ENCODE measurements around the gene PPIB.
"Not testable (repeated sequence)": the region's sequence is repeated elsewhere in the genome, so short reads cannot be mapped to it uniquely, and the experiment has no call there.

PPIB gene

DNA sequence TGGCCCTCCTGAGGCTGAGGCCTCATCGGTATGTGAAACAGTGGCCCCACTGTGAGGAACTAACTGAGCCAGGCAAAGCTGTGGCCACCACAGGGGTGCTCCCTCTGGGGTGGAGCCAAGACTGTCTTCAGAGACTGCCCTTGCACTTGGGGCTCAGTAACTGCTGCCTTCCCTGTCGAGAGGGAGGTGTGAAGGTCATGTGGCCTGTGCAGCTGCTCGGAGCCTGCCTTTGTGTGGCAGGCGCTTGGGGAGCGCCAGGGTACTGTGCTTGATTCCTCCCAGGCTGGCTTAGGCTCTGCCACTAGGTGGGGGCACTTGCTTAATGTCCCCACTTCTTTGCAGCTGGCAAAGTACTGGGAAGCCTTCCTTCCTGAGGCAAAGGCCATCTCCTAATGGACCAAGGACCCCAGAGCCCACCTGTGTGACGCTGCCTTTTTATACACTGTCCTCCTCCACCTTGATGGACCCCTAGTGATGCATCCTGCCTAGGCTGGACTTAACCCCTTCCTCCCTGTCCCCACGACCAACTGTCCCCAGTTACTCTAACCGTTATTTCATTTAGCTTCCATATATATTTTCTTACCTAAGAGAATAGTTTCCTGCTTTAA is 25.5 kb downstream of the PPIB start:
- no peak for DNase-seq

- DNase-seq = no peak
Measured at GRCh38 chr15:64136347-64136746, 26.5 kb downstream of the PPIB start.

- no peak for DNase-seq
Measured at GRCh38 chr15:64134345-64134829, 28.4 kb downstream of the PPIB start.

- DNase-seq = no peak
Measured at GRCh38 chr15:64133623-64134344, 29.0 kb downstream of the PPIB start.

DNA sequence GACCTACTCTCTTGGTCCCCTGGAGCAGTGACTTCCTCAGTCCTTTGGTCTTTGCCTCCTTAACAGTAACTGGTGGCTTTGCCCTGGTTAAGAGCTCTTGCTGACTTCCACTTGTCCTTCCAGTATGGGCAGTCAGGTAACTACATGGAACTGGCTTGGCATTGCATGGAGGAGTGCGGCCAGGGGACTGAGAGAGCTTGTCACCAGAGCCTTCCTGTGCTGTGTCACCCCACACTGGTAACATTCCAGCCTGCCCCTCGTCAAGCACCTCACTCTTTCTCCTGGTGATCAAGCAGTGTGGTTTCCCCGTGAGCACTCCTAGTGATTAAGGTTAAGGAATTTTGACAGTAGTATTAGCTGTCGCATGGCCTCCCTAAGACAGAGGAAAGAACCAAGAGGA is 30.6 kb downstream of the PPIB start:
- no peak for DNase-seq

DNA sequence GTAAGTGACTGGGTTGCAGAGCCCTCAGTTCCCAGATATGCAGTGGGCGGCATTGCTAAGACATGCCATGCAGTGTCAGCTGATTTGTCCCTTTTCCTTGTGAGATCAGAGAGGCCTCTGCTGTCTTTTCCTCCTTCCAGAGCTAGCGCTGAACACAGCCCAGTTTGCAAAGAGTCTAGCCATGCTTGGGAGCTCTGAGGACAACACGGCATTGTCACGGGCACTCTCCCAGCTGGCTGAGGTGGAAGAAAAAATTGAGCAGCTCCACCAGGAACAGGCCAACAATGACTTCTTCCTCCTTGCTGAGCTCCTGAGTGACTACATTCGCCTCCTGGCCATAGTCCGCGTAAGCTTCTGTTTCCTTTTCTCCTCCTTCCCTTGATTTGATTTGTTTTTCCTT is 31.3 kb downstream of the PPIB start:
- DNase-seq = no peak

DNA sequence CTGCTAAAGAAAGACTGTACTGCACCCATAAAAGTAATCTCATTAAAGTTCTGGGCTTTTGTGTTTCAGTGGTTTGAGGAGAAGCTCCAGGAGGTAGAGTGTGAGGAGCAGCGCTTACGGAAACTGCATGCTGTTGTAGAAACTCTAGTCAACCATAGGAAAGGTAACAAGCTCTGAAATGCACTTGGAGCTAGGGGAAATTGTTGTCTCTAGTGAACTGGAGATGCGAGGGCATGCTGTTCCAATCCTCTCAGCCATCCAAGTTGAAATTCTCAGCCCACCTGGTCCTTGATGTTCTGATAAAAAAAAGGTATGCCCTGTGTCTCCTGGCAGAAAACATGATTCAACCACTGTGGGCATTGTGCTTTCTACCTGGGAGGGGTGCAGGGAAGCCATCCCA is 32.7 kb downstream of the PPIB start:
- DNase-seq = no peak

DNA sequence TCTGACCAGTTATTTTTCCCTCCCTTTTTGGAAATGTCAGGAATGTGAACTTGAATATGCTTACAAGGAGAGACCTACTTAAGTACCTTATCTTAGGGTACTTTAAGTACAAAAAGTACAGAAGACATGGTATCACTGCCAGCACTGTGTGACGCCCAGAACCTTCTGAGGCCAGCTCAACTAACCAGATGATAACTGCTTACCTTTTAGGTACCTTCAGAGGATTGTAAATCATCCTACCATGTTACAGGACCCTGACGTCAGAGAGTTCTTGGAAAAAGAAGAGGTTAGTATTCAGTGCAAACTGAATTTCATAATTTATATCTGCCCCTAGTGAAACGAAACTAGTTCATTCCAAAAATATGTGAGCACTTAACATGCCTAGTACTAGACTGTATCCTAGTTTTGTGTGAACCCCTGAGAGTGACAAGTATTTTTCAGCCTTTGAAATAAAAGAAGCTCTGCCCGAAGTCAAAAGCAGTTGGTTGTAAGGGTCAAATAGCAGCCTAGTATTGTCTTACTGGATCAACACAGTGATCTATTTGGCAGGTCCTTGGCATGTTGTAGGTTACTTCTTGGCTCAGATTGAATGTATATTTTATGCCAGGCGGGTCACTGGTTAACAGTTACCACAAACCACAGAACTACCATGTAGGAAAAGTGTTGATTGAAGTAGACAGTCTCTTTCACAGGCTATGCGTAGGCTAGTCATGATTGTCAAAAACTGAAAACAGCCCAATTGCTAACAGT is 35.1 kb downstream of the PPIB start:
- DNase-seq = no peak

DNA sequence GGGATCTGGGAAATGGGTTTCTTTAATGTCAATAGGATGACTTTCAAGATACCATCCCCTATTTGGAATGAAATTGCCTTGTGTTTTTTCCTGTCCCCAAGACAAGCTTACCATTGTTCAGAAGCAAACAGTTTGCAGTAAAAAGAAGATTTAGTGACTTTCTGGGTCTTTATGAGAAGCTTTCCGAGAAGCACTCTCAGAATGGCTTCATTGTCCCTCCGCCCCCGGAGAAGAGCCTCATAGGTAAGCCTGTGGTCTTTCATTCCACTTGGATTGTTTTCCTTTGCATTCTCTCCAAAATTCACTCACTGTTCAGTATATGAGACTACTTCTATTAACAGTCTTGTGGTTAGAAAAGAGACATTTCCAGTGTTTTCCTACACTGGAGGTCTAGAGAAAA is 36.8 kb downstream of the PPIB start:
- no peak for DNase-seq

DNA sequence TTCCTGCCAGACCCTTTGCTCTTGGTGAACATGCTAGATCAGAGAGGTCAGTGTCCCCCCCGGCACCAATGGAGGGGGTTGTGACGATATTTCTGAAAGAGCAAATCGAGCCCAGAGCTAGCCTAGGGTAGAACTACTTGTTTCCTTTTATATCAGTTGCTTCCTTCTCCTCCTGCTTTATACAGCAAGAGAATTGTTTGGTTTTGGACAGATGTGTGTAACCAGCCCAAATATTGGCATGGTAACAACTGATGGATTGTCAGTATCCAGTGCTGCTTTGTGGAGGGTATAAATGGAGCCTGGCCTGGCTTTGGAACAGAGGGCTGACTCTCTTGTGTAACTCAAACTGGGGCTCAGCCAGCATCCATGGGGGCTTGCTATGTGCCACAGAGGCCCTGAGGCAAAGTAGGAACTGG is 39.9 kb downstream of the PPIB start:
- no peak for DNase-seq

- no peak for DNase-seq
Measured at GRCh38 chr15:64122444-64122843, 40.4 kb downstream of the PPIB start.

GRCh38 chr15:64121614-64122013 is 41.2 kb downstream of the PPIB start:
- DNase-seq = no peak

DNA sequence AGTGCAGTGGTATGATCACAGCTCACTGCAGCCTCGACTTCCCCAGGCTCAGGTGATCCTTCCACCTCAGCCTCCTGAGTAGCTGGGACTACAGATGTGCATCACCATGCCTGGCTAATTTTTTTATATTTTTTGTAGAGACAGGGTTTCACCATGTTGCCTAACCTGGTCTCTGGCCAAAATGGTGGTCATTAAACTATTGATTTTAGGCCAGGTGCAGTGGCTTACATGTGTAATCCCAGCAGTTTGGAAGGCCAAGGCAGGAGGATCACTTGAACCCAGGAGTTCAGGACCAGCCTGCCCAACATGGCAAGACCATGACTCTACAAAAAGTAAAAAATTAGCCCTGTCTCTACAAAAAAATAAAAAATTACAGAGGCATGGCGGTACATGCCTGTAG is 42.5 kb downstream of the PPIB start:
- DNase-seq = not testable (repeated sequence)

DNA sequence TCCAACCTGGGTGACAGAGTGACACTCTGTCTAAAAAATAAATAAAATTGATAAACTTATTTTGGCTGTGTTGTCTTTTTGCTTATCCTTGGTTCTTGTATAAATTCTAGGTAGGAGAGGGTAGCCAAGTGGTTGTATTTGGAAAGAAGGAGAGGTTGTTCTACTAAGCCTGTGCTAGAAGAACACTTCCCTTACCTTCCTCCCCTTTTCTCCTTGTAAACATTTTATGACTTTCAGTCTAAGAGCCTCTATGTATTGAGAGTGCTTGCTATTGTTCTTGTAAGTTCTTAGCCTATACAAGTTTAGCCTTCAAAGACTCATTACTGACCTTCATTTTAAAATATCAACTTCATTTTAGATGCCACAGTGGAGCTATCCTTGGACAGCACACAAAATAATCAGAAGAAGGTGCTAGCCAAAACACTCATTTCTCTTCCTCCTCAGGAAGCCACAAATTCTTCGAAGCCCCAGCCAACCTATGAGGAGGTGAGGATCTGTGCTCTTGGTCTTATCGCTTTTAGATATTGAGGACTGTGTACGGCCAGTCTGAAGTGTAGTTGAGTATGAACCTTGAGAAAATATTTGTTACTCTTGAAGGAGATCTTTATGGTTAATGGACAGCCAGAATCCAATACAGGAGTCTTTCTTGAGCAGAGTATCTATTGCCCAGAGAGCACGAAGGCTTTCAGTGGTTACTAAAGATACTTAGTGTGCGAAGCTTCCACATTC is 44.9 kb downstream of the PPIB start:
- DNase-seq = no peak

- DNase-seq = no peak
Measured at GRCh38 chr15:64112904-64113303, 49.9 kb downstream of the PPIB start.

DNA sequence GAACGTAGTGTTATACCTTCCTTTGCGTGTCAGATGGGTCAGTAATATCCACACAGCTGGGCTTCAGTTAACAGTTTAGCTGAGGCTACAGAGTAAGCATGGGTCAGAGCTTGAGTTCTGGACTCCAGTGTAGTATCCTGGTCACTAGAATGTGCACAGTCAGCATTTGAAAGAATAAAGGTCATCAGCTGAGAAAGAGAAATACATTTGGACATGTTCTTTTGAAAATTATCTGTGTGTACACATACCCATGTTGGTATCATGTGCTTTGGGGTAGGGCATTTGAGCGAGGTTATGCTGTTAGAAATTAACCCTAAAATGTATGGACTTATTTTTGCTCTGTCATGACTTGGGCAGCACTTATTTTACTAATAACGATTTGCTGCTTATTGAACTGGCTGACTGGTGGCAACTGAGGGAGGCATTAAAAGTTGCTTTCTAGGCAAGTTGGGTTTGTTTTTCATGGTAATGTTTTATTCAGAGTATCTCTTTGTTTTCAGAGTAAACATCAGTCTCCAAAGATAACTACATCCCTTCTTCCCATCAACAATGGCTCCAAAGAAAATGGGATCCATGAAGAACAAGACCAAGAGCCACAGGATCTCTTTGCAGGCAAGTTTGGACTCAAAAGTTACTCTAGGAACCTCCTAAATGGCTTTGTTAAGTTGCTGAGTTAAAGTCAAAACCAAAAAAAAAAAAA is 50.6 kb downstream of the PPIB start:
- DNase-seq = no peak

- DNase-seq = no peak
Measured at GRCh38 chr15:64111679-64112050, 51.2 kb downstream of the PPIB start.

DNA sequence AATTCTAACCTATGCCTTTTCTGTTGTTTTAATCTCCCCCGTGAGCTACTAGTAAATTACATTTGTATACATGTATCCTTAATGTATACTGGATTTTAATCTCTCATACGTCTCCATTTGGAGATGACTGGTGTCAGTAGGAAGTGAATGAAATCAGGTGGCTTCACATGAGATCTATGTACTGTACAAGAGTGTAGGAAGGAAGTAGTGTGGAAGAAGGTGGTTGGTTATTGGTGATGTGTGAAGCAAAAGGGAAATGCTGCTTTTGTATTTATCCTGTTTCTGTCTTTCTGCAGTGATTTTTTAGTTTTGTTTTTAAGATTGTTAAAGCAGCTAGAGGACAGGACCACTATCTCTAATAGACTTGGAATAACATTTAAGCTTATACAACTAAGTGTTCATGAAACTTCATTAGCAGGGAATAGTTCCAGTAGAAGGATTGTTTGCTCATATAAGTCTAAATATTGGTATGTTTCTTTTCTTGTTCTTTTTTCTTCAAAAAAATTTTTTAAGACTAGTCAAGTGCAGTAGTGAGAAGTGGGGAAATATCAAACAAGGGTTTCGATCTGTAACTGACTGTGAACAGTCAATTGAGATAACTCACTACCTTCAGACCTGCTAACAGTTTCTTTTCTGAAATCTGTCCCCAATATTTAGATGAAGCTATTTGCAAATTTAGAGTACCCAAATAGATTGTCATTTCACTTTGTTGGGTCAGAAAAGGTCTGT is 51.7 kb downstream of the PPIB start:
- DNase-seq = no peak

DNA sequence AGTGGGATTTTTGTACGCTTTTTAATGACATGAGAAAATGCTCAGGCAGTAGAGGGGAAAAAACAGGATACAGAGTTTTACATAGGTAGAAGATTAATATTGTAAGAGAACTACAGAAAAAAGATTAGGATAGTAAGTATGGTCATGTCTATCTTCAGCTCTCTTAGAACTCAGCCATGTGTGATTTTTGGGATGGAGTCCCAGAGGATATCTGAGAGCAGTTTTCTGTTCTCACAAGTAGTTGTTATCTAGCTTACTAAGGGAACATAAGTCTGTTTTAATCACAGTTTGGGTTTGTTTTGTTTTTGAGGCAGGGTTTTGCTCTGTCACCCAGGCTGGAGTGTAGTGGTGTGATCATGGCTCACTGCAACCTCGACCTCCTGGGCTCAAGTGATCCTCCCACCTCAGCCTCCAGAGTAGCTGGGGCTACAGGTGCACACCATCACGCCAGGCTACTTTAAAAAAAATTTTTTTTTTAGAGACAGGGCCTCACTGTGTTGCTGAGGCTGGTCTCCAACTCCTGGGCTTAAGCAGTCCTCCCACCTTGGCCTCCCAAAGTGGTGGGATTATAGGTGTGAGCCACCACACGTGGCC is 52.6 kb downstream of the PPIB start:
- not testable (repeated sequence) for DNase-seq

DNA sequence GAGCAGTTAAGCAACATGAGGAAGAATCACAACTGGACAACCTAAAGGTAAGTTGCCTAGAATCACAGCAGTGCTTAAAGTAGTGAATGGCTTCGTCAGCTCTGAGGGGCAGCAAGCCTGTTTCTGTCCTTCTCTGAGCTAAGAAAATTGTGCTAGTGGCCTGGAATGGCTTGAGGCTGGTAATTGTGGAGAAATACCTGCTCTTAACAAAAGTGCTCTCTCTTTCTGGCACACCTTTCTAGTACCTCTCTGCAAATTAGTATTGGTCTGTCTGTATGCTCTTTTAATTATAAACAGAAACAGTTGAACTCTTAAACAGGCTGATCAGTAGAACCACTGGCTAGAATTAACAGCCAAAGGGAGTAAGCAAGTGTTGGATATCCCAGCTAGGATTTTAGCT is 55.5 kb downstream of the PPIB start:
- DNase-seq = no peak
